ENCODE results near the gene MGAT4D. TPM values are rescaled to one million over a fixed set of nuclear protein-coding genes. Genes with fewer than 3 reads are reported as not detected.
A peak's percentile ranks its signal among the peaks of the same experiment; 100 is the strongest.

Gene MGAT4D
- polyA plus RNA-seq, 1 of the 3 experiments (the other 2 are of a cell fraction), result not detected

DNA sequence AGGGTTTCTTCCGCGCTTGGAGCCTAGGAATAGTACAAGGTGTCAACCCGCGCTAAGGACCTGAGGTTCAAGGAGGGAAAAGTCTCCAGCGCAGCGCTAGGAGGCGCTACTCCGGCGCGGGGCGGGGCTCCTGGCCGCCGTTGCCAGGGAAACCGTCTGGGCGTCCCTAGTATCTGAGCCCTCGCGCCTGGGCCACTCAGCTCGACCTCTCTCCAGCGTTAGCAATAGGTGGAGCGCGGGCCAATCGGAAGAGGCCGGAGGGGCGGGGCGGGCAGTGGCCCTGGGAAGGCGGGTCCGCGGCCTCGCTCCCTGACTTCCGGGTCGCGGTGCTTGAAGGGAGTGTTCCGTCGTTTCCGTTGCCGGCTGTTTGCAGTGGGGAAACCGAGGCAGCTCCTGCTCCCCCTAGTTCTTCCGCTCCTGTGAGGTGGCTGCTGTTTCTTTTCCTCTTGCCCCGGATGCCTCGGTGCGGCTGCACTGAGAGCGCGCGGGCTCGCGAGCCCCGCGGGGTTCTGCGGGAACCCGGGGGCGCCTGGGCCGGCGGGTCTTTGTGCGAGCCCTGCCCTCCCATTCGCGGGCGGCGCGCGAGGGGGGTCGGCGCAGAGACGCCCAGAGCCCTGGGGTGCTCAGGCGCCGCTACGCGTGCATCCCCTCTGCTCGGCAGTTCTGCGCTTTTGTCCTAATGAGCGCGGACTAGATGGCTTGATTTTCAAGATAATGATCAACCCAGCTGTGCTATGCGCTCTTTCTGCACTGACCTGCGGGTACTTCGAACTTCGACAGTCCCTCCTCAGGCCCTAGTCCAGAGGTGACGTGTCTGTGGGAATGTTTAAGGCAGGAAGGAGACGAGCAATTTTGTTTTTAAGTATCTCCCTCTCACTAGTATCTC, 26.0 kb upstream of the MGAT4D start, which contains the start of gene ELMOD2 (continued):
- TF ChIP-seq REST (IDR thresholded peaks at IDR 0.05; ENCODE audit: low read depth, low read length) (no peak), TEAD4 (IDR thresholded peaks at IDR 0.05; ENCODE audit: borderline replicate concordance, insufficient read depth) (no peak), EP300 (IDR thresholded peaks at IDR 0.05; ENCODE audit: borderline replicate concordance in 1 of 2, low read depth in 1 of 2, low read length in 1 of 2) (peak; percentile 9 to 18; a peak in 2 of 4 replicates), FOXJ3 (CRISPR knock-in tag; IDR thresholded peaks at IDR 0.05) (no peak), JUND (IDR thresholded peaks at IDR 0.05) (no peak), ELF1 (IDR thresholded peaks at IDR 0.05) (peak; percentile 90), GABPA (IDR thresholded peaks at IDR 0.05; ENCODE audit: low read depth) (peak; percentile 90), USF1 (IDR thresholded peaks at IDR 0.05; ENCODE audit: borderline replicate concordance, low read depth) (no peak; the same call in 1 of the 2 replicates), RAD21 (IDR thresholded peaks at IDR 0.05; ENCODE audit: low read length) (peak; percentile 55), TAF1 (IDR thresholded peaks at IDR 0.05; ENCODE audit: borderline replicate concordance, low read depth, low read length) (peak; percentile 37; the same call in 1 of the 2 replicates), IRF3 (IDR thresholded peaks at IDR 0.05; ENCODE audit: low read depth, low read length) (no peak), EZH2phosphoT487 (IDR thresholded peaks at IDR 0.05; ENCODE audit: borderline replicate concordance, low read depth) (no peak), USF2 (IDR thresholded peaks at IDR 0.05; ENCODE audit: borderline replicate concordance, low read depth, low read length) (no peak), FOSL2 (IDR thresholded peaks at IDR 0.05; ENCODE audit: borderline replicate concordance, low read depth) (no peak), SMC3 (IDR thresholded peaks at IDR 0.05; ENCODE audit: low read depth, low read length) (peak; percentile 65), NRF1 (IDR thresholded peaks at IDR 0.05; ENCODE audit: low read depth, low read length) (0 out of 2 replicates have a peak, but pooled peaks have one; percentile 30)
- TF ChIP-seq, protein P1, sequence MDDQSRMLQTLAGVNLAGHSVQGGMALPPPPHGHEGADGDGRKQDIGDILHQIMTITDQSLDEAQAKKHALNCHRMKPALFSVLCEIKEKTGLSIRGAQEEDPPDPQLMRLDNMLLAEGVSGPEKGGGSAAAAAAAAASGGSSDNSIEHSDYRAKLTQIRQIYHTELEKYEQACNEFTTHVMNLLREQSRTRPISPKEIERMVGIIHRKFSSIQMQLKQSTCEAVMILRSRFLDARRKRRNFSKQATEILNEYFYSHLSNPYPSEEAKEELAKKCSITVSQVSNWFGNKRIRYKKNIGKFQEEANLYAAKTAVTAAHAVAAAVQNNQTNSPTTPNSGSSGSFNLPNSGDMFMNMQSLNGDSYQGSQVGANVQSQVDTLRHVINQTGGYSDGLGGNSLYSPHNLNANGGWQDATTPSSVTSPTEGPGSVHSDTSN (IDR thresholded peaks at IDR 0.05), result no peak
- TF ChIP-seq, protein P2, sequence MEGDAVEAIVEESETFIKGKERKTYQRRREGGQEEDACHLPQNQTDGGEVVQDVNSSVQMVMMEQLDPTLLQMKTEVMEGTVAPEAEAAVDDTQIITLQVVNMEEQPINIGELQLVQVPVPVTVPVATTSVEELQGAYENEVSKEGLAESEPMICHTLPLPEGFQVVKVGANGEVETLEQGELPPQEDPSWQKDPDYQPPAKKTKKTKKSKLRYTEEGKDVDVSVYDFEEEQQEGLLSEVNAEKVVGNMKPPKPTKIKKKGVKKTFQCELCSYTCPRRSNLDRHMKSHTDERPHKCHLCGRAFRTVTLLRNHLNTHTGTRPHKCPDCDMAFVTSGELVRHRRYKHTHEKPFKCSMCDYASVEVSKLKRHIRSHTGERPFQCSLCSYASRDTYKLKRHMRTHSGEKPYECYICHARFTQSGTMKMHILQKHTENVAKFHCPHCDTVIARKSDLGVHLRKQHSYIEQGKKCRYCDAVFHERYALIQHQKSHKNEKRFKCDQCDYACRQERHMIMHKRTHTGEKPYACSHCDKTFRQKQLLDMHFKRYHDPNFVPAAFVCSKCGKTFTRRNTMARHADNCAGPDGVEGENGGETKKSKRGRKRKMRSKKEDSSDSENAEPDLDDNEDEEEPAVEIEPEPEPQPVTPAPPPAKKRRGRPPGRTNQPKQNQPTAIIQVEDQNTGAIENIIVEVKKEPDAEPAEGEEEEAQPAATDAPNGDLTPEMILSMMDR (IDR thresholded peaks at IDR 0.05), result peak; percentile 95
